Activated naive CD8-positive, alpha-beta T cell treated with anti-CD3 and anti-CD28 coated beads for 36 hours (primary cell): ENCODE data around the gene ARID1B. TPM values are rescaled to one million over a fixed set of nuclear protein-coding genes. Genes with fewer than 3 reads are reported as not detected.
A peak's percentile ranks its signal among the peaks of the same experiment; 100 is the strongest.
"Not testable (repeated sequence)": the region's sequence is repeated elsewhere in the genome, so short reads cannot be mapped to it uniquely, and the experiment has no call there.

ENCODE experiments used
- DNase-seq: peaks from one replicate; pipeline ENCODE4 v3.0.0; 2021
- H3K27ac Mint-ChIP-seq: one replicate; pipeline ENCODE4 v1.8.0; 2022; ENCODE audit warnings: mild to moderate bottlenecking, moderate library complexity, mixed read lengths
- H3K27me3 Mint-ChIP-seq: one replicate; pipeline ENCODE4 v1.8.0; 2022; ENCODE audit warnings: mild to moderate bottlenecking, mixed read lengths
- H3K36me3 Mint-ChIP-seq: one replicate; pipeline ENCODE4 v1.8.0; 2021; ENCODE audit warnings: mild to moderate bottlenecking, mixed read lengths
- H3K4me1 Mint-ChIP-seq: one replicate; pipeline ENCODE4 v1.8.0; 2021; ENCODE audit warnings: mixed read lengths
- H3K4me3 Mint-ChIP-seq: one replicate; pipeline ENCODE4 v1.8.0; 2022; ENCODE audit warnings: mild to moderate bottlenecking, moderate library complexity, mixed read lengths
- H3K9me3 Mint-ChIP-seq: one replicate; pipeline ENCODE4 v1.8.0; 2022; ENCODE audit warnings: mixed read lengths
- total RNA-seq, 2 experiments: library from RNA; stranded (reverse); gene quantifications; one replicate each; pipeline ENCODE4 v1.2.3, GENCODE V29; 2021

Gene ARID1B
- total RNA-seq, 2 experiments from 2014 or later: 40.6 to 41.5 TPM

DNA sequence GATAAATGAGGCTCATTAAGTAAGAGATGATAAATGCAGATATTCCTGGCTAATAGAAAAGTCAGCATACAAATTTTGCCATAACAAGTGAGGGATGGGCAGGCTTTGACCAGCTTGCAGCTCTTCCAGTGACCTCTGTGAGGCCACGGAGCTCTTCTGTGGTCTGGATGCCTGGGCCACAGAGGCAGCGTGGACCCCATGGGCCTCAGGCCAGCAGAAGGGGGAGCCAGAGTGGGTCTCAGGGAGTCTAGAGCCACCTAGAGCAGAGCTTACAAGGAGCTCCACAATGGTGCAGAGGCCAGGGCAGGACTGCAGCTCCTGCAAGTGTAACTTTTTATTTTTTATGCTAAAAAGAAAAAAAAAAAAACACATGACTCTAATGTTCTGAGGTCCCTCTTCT, 165.1 kb downstream of the ARID1B start:
- H3K9me3 Mint-ChIP-seq: no peaks in the 10 kb centered on the region
- no peaks in the 10 kb centered on the region for H3K27me3 Mint-ChIP-seq
- peaks cover 54% of the 10 kb centered on the region for H3K4me1 Mint-ChIP-seq
- H3K4me3 Mint-ChIP-seq: no peak overlapping the region
- H3K36me3 Mint-ChIP-seq: no peaks in the 10 kb centered on the region
- peak; percentile 27 for DNase-seq
- no peak overlapping the region for H3K27ac Mint-ChIP-seq

DNA sequence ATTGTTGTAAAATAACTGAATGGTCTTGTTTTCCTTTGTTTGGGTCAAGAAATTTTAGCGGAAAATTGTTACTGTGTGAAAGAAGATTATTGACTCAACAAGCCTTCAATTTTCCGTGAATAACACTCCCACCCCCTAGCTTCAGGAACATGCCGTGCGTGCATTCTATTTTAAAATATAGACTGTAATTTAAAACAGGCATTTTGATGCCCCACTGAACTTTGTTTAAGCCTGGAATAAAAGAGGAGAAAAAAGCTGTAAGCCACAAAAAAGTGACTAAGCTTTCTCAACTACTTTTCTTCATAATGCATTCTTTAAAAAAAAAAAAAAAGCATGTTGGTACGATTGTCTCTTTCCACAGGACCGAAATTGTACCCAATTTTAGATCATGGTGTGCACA, 166.0 kb downstream of the ARID1B start:
- Mint-ChIP-seq H3K9me3 (no peaks in the 10 kb centered on the region), H3K36me3 (no peaks in the 10 kb centered on the region), H3K4me1 (peaks cover 48% of the 10 kb centered on the region), H3K27me3 (no peaks in the 10 kb centered on the region), H3K27ac (no peak overlapping the region), H3K4me3 (no peak overlapping the region)
- no peak for DNase-seq

- no peak overlapping the region for H3K27ac Mint-ChIP-seq
- H3K4me1 Mint-ChIP-seq: peaks cover 48% of the 10 kb centered on the region
- H3K4me3 Mint-ChIP-seq: no peak overlapping the region
- no peaks in the 10 kb centered on the region for H3K36me3 Mint-ChIP-seq
- H3K27me3 Mint-ChIP-seq: no peaks in the 10 kb centered on the region
- no peaks in the 10 kb centered on the region for H3K9me3 Mint-ChIP-seq
- DNase-seq: no peak
These were observed 166.6 kb downstream of the ARID1B start for GRCh38 chr6:156943816-156944215.

GRCh38 chr6:156944412-156944811, 167.2 kb downstream of the ARID1B start:
- Mint-ChIP-seq H3K4me3 (no peak overlapping the region), H3K27me3 (no peaks in the 10 kb centered on the region), H3K9me3 (no peaks in the 10 kb centered on the region), H3K27ac (no peak overlapping the region), H3K36me3 (no peaks in the 10 kb centered on the region), H3K4me1 (peaks cover 51% of the 10 kb centered on the region)
- DNase-seq: no peak

GRCh38 chr6:156945789-156946172, 168.6 kb downstream of the ARID1B start:
- not testable (repeated sequence) for H3K27ac Mint-ChIP-seq, H3K36me3 Mint-ChIP-seq, H3K9me3 Mint-ChIP-seq, H3K27me3 Mint-ChIP-seq, DNase-seq, H3K4me3 Mint-ChIP-seq
- H3K4me1 Mint-ChIP-seq: peaks cover 49% of the 10 kb centered on the region

DNA sequence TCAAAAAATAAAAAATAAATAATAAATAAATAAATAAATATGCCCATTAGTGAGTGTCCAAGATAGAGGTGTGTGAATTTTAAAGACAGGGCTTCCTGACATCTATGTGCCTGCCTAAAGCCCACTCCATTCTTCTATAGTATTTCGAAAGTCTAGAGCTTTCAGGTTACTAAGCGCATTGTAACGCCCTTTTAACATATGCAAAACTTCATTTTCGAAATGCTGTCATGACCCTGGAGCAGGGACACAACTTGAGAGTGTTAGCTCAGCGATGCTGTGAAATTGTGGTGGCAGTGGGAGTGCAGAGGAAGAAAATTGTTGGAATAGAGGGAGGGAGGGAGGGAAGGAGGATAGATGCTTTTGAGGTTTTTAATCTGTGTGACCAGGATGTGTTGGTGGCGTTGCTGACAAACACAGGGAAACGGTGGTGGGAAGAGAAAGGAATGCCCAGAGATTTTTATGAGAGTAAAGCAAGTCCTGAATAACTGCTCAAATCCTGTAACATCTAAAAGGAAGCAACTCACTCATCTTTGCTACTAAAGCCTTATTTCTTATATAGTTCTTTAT, 169.3 kb downstream of the ARID1B start:
- H3K36me3 Mint-ChIP-seq: no peaks in the 10 kb centered on the region
- no peak overlapping the region for H3K4me3 Mint-ChIP-seq
- no peak overlapping the region for H3K27ac Mint-ChIP-seq
- H3K9me3 Mint-ChIP-seq: no peaks in the 10 kb centered on the region
- H3K4me1 Mint-ChIP-seq: peaks cover 46% of the 10 kb centered on the region
- no peaks in the 10 kb centered on the region for H3K27me3 Mint-ChIP-seq
- no peak for DNase-seq

- Mint-ChIP-seq H3K36me3 (no peaks in the 10 kb centered on the region), H3K4me3 (no peak overlapping the region), H3K9me3 (no peaks in the 10 kb centered on the region), H3K27me3 (no peaks in the 10 kb centered on the region), H3K4me1 (peaks cover 49% of the 10 kb centered on the region), H3K27ac (no peak overlapping the region)
- DNase-seq: no peak
These were observed 171.1 kb downstream of the ARID1B start for GRCh38 chr6:156948277-156948676.

DNA sequence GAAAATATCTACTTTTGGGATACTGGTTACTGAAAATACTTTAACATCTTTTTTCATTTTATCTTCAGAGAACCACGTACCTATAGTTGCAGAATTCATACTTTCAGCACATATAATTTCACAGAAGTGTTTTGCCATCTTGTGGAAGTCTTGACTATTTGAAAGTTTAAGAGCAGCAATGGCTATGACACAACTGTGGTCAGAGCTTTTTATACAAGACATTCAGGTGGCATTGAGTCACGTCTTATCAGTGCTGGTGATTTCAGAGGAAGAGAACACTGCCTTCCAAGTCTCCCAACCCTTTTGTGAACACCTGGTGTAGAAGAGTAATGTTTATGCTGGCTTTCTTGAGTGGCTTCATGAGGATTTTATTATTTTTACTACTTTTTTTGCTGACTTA, 171.6 kb downstream of the ARID1B start:
- H3K27ac Mint-ChIP-seq: no peak overlapping the region

DNA sequence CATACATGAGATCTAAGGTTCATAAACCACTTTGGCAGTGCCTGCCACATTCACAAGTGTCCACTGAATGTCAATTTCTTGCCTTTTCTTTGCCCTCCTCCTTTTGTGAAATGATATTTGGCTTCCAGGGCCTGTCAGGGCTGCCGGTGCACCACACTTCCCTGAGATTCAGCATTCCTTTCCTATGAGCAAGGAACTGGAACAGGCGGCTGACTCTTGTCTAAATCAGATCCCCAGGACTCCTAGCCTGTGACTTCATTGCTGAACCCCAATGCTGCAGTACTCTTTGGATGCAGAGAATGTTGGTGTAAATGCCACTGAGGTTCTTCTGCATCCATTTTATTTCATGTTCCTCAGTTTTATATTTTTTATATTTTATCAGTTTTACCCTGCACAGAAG, 172.2 kb downstream of the ARID1B start:
- H3K27ac Mint-ChIP-seq: no peak overlapping the region
- H3K27me3 Mint-ChIP-seq: no peaks in the 10 kb centered on the region
- DNase-seq: no peak
- H3K36me3 Mint-ChIP-seq: no peaks in the 10 kb centered on the region
- peaks cover 48% of the 10 kb centered on the region for H3K4me1 Mint-ChIP-seq
- H3K4me3 Mint-ChIP-seq: no peak overlapping the region
- H3K9me3 Mint-ChIP-seq: no peaks in the 10 kb centered on the region

More for the DNA sequence above, 171.6 kb downstream of the ARID1B start:
- no peak for DNase-seq
- H3K4me3 Mint-ChIP-seq: no peak overlapping the region
- H3K27me3 Mint-ChIP-seq: no peaks in the 10 kb centered on the region
- H3K36me3 Mint-ChIP-seq: no peaks in the 10 kb centered on the region
- H3K4me1 Mint-ChIP-seq: peaks cover 52% of the 10 kb centered on the region
- no peaks in the 10 kb centered on the region for H3K9me3 Mint-ChIP-seq

- Mint-ChIP-seq H3K27ac (no peak overlapping the region), H3K36me3 (no peaks in the 10 kb centered on the region), H3K27me3 (no peaks in the 10 kb centered on the region), H3K4me3 (no peak overlapping the region), H3K9me3 (no peaks in the 10 kb centered on the region), H3K4me1 (peaks cover 52% of the 10 kb centered on the region)
- no peak for DNase-seq
These were observed 172.9 kb downstream of the ARID1B start for GRCh38 chr6:156950084-156950483.

GRCh38 chr6:156950531-156950930, 173.4 kb downstream of the ARID1B start:
- peaks cover 52% of the 10 kb centered on the region for H3K4me1 Mint-ChIP-seq
- H3K27me3 Mint-ChIP-seq: no peaks in the 10 kb centered on the region
- H3K9me3 Mint-ChIP-seq: no peaks in the 10 kb centered on the region
- no peaks in the 10 kb centered on the region for H3K36me3 Mint-ChIP-seq
- H3K27ac Mint-ChIP-seq: no peak overlapping the region
- H3K4me3 Mint-ChIP-seq: no peak overlapping the region
- no peak for DNase-seq

DNA sequence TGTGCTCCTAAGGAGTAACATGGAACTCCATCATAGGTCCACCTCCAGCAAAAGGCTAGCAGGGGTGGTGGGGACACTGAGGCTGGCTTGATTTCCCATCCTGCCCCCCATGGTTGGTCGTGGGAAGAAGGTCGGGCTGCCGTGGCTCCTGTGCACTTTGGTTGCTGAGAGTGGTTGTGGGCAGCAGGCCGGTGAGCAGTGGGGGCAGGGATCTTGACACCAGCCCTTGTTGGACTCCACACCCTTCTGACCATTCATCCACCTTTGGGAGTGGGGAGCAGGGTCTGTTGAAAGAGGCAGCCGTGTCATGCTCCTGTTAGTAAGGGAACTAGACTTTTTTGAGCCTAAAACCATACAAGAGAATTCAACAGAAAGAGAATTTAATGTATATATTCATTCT, 175.2 kb downstream of the ARID1B start:
- DNase-seq: no peak
- H3K4me1 Mint-ChIP-seq: peaks cover 48% of the 10 kb centered on the region
- no peaks in the 10 kb centered on the region for H3K27me3 Mint-ChIP-seq
- H3K27ac Mint-ChIP-seq: no peak overlapping the region
- no peak overlapping the region for H3K4me3 Mint-ChIP-seq
- H3K9me3 Mint-ChIP-seq: no peaks in the 10 kb centered on the region
- H3K36me3 Mint-ChIP-seq: no peaks in the 10 kb centered on the region

- H3K27me3 Mint-ChIP-seq: no peaks in the 10 kb centered on the region
- peaks cover 53% of the 10 kb centered on the region for H3K4me1 Mint-ChIP-seq
- H3K36me3 Mint-ChIP-seq: no peaks in the 10 kb centered on the region
- no peak overlapping the region for H3K27ac Mint-ChIP-seq
- H3K4me3 Mint-ChIP-seq: no peak overlapping the region
- no peaks in the 10 kb centered on the region for H3K9me3 Mint-ChIP-seq
- DNase-seq: no peak
These were observed 175.9 kb downstream of the ARID1B start for GRCh38 chr6:156953127-156953478.

DNA sequence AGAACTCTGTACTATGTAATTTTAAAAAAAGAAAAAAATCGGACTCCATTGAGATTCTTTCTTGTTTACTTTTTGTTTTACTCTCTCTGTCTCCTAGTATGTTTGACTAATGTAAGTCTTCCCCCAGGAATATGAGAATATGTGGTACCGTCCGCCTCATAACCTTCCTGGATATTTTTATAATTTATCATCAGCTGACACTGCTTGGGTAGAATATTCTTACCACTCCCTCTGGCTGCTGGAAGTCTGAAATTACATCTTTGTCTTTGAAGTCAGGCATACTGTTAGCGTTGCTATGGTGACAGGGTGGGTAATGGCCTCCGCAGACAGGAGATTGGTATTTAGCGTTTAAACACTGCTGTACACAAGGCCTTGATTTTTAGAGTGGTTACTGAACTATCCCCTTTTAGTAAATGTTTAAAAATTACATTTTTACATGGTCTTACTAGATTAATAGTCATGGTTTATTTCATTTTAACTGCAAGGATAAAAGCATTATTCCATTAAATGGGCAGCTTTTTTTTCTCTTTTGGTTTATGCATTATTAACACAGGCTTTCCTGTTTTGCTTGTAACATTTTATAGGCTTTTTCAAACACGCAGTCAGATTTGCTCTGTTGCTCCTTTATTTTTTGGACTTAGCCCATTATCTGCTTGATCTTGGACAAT, 176.4 kb downstream of the ARID1B start:
- H3K27ac Mint-ChIP-seq: no peak overlapping the region
- no peak overlapping the region for H3K4me3 Mint-ChIP-seq
- peaks cover 57% of the 10 kb centered on the region for H3K4me1 Mint-ChIP-seq
- H3K9me3 Mint-ChIP-seq: no peaks in the 10 kb centered on the region
- no peaks in the 10 kb centered on the region for H3K27me3 Mint-ChIP-seq
- peak; percentile 28 for DNase-seq
- peaks cover 3% of the 10 kb centered on the region for H3K36me3 Mint-ChIP-seq

GRCh38 chr6:156954191-156954590, 177.0 kb downstream of the ARID1B start:
- no peak for DNase-seq
- Mint-ChIP-seq H3K27ac (no peak overlapping the region), H3K4me3 (no peak overlapping the region), H3K4me1 (peaks cover 56% of the 10 kb centered on the region), H3K36me3 (peaks cover 4% of the 10 kb centered on the region), H3K9me3 (no peaks in the 10 kb centered on the region), H3K27me3 (no peaks in the 10 kb centered on the region)

DNA sequence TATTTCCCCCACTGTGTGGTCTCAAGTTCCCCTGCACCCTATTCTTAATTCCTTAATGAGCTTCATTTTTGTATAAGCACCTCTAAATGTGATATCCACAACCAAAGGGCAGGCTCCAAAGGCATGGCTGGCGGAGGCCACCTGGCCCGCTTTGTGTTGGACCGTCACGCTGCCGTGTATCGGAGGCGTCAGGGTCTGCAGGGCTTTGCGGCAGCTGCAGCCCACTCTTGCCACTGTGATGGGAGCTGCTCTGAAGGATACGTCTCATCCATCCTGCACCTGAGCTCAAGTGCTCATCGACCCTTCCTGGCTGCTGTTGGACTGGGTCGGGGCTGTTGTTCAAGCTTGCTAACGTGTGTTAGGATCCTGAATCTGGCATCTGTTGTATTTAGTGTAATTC, 177.6 kb downstream of the ARID1B start:
- peaks cover 4% of the 10 kb centered on the region for H3K36me3 Mint-ChIP-seq
- H3K27me3 Mint-ChIP-seq: no peaks in the 10 kb centered on the region
- DNase-seq: no peak
- H3K27ac Mint-ChIP-seq: no peak overlapping the region
- H3K9me3 Mint-ChIP-seq: no peaks in the 10 kb centered on the region
- peaks cover 54% of the 10 kb centered on the region for H3K4me1 Mint-ChIP-seq
- H3K4me3 Mint-ChIP-seq: no peak overlapping the region
